ENCODE measurements around the gene NMB.
"Not testable (repeated sequence)": the region's sequence is repeated elsewhere in the genome, so short reads cannot be mapped to it uniquely, and the experiment has no call there.

Gene NMB

GRCh38 chr15:84658080-84658787 is at the start of gene NMB:
Gene NMB, minus strand, starts transcription at chr15:84658199. Its CDS starts 47 bp downstream, at chr15:84658152.
- peak; percentile 60 to 72 for DNase-seq

GRCh38 chr15:84703808-84704207 is 45.8 kb upstream of the NMB start:
- no peak for DNase-seq

DNA sequence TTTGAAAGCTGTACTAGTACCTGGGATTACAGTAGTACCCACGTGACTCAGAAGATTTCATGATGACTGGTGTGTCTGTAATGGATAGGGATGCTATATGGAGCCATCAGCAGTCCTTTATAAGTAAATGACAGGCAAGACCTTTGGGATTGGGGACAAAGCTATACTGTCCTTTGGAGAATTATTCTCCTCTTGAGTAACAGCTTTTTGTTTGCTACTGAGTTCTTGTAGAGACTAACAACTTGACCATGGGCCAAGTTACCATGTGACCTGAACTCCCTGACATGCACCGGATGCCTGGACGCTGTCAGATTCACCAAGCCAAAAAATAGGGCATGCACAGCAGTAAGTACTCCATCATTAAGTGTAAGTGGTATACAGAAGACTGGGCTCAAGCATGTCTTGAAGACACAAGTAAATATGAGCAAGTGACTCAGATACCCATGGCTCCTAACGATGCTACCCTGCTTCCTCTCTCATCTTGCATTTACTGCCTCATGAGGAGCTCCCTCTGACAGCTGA is 45.0 kb upstream of the NMB start:
- DNase-seq, result no peak

- DNase-seq, result no peak
Observed at GRCh38 chr15:84699538-84700191, 41.7 kb upstream of the NMB start.

DNA sequence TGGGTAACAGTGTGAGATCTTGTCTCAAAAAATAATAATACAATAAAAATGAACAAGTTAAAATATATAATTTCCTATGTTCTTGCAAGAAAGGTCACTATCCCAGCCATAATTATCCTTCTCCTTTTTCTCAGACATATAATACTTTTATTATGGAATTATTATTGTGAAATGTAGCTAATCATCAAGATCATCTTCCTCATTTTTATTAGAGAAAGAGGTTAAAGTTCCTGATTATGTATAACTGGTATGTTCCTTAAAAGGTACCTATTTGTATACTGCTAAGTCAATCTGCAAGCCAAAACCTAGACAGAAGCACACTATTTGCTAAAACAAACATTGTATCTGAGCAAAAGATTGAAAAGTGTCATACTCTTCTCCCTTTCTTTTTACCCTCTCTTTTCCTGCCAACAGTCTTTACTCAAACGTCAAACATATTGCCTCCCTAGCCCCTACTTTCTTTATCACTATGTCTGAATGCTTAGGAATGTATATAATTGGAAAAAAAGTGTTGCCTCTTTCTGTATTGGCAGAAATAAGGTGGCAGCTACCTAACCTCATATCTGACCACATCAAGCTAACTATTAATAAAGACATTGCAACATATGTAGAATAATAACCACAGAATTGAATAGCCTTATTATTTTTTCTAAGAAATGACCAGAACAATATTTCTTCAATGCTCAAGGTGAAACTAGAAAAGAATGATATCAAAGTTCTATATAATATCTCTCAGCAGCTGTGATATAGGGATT is 39.4 kb upstream of the NMB start:
- DNase-seq, result no peak

GRCh38 chr15:84696757-84697156 is 38.8 kb upstream of the NMB start:
- no peak for DNase-seq

DNA sequence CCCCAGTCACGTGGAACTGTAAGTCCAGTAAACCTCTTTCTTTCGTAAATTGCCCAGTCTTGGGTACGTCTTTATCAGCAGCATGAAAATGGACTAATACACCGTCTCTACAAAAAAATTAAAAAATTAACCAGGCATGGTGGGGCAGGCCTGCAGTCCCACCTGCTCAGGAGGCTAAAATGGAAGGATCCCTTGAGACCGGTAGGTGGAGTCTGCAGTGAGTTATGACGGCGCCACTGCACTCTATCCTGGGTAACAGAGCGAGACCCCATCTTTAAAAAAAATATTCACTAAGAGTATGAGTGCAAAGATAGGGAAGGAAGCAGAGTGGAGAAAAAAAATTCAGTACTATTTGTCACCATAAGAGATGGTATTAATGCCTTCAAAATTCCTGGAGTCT is 32.3 kb upstream of the NMB start:
- DNase-seq, result no peak

DNA sequence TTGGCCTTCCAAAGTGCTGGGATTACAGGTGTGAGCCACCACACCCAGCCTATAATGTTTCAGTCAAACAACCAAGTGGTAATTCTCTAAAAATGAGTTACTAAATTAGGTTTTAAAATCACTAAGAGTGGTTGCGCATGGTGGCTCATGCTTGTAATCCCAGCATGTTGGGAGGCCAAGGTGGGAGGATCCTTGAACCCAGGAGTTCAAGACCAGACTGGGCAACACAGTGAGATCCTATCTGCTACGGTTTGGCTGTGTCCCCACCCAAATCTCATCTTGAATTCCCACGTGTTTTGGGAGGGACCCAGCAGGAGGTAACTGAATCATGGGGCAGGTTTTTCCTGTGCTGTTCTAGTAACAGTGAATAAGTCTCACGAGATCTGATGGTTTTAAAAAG is 31.9 kb upstream of the NMB start:
- DNase-seq, result no peak

DNA sequence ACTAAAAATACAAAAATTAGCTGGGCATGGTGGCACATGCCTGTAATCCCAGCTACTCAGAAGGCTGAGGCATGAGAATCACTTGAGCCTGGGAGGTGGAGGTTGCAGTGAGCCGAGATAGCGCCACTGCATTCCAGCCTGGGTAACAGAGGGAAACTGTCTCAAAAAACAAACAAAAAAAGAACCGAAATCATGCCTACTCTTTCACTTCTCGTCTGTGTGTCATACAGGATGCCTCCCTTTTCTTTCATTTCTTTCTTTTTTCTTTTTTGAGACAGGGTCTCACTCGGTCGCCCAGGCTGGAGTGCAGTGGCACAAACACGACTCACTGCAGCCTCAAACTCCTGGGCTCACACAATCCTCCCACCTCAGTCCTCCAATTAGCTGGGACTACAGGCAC is 28.4 kb upstream of the NMB start:
- DNase-seq, result not testable (repeated sequence)

DNA sequence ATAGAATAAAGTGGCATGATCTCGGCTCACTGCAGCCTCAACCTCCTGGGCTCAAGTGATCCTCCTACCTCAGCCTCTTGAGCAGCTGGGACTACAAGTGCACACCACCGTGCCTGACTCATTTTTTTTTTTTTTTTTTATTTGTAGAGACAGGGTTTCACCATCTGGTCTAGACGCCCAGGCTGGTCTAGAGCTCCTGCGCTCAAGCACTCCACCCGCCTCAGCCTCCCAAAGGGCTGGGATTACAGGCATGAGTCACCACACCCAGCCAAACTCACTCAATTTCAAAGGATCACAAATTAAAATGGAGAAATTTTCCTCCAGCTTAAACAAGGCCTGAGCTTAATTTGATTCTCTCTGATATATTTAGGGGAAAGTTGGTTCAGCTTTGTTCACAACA is 27.3 kb upstream of the NMB start:
- DNase-seq, result peak; percentile 49 to 70

DNA sequence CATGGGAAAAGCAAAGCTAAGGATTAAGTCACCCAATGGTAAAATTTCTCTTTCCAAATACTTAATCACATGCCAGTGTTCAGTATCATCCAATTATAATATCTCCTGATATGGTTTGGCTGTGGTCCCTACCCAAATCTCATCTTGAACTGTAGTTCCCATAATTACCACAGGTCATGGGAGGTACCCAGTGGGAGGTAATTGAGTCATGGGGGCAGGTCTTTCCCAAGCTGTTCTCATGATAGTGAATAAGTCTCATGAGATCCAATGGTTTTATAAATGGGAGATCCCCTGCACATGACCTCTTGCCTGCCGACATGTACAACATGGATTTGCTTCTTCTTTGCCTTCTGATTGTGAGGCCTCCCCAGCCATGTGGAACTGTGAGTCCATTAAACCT is 26.1 kb upstream of the NMB start:
- DNase-seq, result no peak

- no peak for DNase-seq
Observed at GRCh38 chr15:84681831-84682230, 23.8 kb upstream of the NMB start.

DNA sequence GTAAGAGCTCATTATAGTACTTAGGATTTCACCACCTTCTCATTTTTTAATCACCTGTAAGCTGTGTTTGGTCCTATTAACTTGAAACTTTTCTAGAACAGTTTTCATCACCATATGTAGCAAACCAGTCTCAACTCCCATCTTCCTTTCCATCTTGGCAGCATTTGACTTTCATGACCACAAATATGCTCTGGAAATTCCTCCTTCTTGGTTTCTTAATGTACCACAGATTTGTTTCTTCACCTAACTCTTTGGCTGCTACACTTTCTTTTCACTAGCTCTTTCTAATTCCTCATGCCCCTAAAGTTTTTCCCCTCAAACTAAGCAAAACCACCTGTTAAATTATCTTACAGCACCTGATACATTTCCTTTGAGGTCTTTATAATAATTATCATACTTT is 13.2 kb upstream of the NMB start:
- no peak for DNase-seq

DNA sequence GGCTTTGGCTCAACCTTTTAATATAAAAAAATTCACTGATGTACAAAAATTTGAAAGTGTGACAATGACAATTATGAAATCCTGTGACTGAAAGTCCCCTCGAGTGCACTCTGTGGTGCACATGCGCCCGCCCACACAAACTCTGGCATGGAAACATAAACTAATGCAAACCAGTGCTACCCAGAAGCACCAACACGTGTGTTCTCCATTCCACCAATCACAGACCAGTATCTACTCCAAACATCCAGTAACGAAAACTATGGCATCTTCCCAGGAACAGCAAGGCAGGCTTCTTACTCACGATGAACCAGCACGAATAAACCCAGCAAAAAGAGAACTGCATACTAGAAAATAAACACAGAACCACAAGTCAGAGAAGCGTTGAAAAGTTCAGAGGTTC is 11.7 kb upstream of the NMB start:
- no peak for DNase-seq

GRCh38 chr15:84668221-84668982 is 10.4 kb upstream of the NMB start:
- no peak for DNase-seq

DNA sequence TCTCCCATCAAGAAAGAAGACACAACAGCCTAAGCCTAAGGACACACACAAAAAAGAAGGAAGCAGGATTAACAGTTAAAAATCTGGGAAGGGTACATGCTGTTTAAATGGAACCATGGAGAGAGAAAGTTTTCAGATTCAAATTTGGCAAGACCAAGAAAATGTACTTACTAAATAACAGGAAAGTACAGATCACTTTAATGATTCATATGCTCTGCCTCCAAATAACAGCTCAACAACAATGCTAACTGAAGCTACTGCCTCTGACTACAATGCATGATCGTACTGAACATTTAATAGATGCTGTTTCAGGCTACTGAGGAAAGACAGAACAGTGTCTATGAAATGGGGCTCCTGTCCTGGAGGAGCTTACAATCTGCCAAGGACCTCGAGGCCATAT is 8.4 kb upstream of the NMB start:
- no peak for DNase-seq

- no peak for DNase-seq
Observed at GRCh38 chr15:84661001-84661400, 3.0 kb upstream of the NMB start.

- DNase-seq, result no peak
Observed at GRCh38 chr15:84659904-84660781, 2.1 kb upstream of the NMB start.

DNA sequence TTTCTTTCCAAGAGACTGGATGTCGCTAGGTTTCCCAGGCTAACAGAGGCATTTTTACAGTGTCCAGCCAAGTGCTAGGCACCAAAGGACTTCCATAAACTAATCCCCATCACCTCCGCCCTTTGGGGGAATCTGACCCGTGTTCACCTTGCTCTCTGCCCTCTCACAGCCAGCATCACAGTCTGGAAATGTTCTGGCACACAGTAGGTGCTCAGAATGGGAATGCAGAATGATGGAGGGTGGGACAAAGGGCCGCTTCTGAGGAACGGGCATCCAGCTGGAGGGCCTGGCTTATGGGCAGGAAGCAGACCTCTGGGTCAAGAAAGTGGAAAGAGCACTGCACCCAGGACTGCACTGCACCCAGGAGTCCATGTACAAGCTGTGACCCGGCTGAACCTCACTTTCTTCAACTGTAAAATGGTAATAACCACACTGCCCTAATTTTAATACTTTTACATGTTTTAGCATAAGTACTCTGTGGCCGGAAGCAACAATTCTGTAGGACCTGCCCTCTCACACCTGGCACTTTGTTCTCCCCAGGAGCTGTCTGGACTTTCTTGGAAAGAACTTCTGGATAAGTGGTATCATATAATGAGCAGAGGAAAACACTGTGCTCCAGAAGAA is 901 bp upstream of the NMB start:
- DNase-seq, result no peak

DNA sequence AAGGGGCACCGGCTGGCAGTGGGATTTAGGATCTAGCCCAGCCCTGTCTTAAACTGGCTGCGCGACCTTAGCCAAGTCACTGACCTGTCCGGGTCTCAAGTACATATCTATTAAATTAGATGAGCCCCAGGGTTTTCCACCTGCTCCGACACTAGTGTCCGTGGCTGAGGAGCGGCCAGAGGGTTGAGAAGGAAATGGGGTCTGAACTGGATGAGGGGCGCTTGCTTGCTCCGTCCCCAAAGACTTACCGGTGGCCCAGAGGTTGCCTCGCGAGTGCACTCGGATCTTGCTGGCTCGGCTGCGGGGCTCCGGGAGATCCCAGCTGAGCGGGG is 285 bp downstream of the NMB start:
- no peak for DNase-seq

DNA sequence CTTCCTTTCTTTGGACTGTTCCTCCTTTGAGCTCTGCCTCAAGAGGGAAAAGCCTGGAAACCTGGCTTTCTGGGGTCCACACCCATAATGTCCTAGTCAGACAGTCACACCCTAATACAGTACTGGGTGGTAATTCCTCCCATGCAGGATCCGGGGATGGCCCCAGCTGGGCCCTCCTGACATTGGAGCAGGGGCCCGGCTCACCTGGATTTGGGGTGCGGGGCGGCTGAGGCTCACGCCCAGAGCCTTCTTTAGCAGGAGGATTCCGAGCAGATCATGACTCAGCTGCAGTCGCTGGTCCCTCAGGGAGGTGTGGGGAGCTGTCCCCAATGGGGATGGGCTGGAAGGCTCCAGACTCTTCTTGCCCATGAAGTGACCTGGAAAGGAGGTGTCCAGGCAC is 1.0 kb downstream of the NMB start:
- DNase-seq, result no peak

All from SW 1271 (cell line).